Uterus (tissue), 4 donors: ENCODE data around the gene GCSH. TPM values are rescaled to one million over a fixed set of nuclear protein-coding genes. Genes with fewer than 3 reads are reported as not detected.

Experiments
- DNase-seq, 2 donors: peaks; one replicate each; pipeline ENCODE4 v3.0.0-alpha.2; 2019 to 2020
- H3K27ac ChIP-seq, 2 donors: fragments of 200-600 bp; sonication (generic); 1 replicate in 1 of 2; 2 replicates in 1 of 2; pipeline ENCODE4 v1.5.1; 2016 to 2018
- H3K27me3 ChIP-seq, 2 donors: fragments of 200-600 bp; sonication (generic); one replicate each; pipeline ENCODE4 v1.5.1; 2018 to 2019; ENCODE audit warnings: control low read depth in 1 of 2
- H3K36me3 ChIP-seq, 2 donors: fragments of 200-600 bp; sonication (generic); one replicate each; pipeline ENCODE4 v1.5.1; 2019; ENCODE audit warnings: control low read depth in 1 of 2
- H3K4me1 ChIP-seq, 2 donors: fragments of 200-600 bp; sonication (generic); one replicate each; pipeline ENCODE4 v1.5.1; 2018 to 2019; ENCODE audit warnings: control low read depth in 1 of 2
- H3K4me3 ChIP-seq, 2 donors: fragments of 200-600 bp; sonication (generic); 1 replicate in 1 of 2; 2 replicates in 1 of 2; pipeline ENCODE4 v1.5.1; 2018 to 2019; ENCODE audit warnings: mild to moderate bottlenecking in 1 of 2
- H3K9me3 ChIP-seq, 2 donors: fragments of 200-600 bp; sonication (generic); one replicate each; pipeline ENCODE4 v1.5.1; 2019; ENCODE audit warnings: control low read depth in 1 of 2
- CTCF ChIP-seq, 4 experiments: fragments of 200-600 bp in 2 of 4; fragments of 450-650 bp in 2 of 4; sonication (generic) in 2 of 4; IDR thresholded peaks; one replicate each; pipeline ENCODE4 v1.5.1; 2016 to 2019; ENCODE audit warnings: antibody characterized with exemption in 4 of 4, mild to moderate bottlenecking in 2 of 4, moderate library complexity in 1 of 4
- POLR2A ChIP-seq, 2 donors: fragments of 450-650 bp; IDR thresholded peaks; one replicate each; pipeline ENCODE4 v1.6.1; 2016; ENCODE audit warnings: antibody characterized with exemption in 2 of 2, mild to moderate bottlenecking in 1 of 2, moderate library complexity in 1 of 2
- intact Hi-C: fragments of 100-400 bp; cut with DNase I; formaldehyde crosslinking; loops from one replicate; pipeline ENCODE4 v1.15.1; 2023; ENCODE audit warnings: low total_unique reads
- total RNA-seq, 4 donors: library from RNA; depleted of rRNA in 3 of 4; stranded (reverse); fragments of >200 nt in 3 of 4; gene quantifications; one replicate each; pipeline versions ENCODE4 v1.1.0 to v1.2.4, GENCODE V29; 2014 to 2023
- donor health status: DM: yes; HTN: yes; CAD: no.

The GCSH gene
- total RNA-seq, 4 donors from 2014 or later, result 32.1 to 83.8 (median 38.5) TPM

- H3K4me3 ChIP-seq, result no peak overlapping the region
- DNase-seq, result no peak
- no peaks in the 10 kb centered on the region for H3K9me3 ChIP-seq
- H3K27me3 ChIP-seq, result no peaks in the 10 kb centered on the region
- intact Hi-C loops, result no loop called here
- TF ChIP-seq POLR2A (IDR thresholded peaks at IDR 0.05), result no peak
- no peak for TF ChIP-seq CTCF (IDR thresholded peaks at IDR 0.05)
- no peak overlapping the region for H3K27ac ChIP-seq
- no peaks in the 10 kb centered on the region for H3K36me3 ChIP-seq
- H3K4me1 ChIP-seq, result no peaks in the 10 kb centered on the region
These were observed 42.4 kb downstream of the GCSH start for GRCh38 chr16:81053761-81054160.

DNA sequence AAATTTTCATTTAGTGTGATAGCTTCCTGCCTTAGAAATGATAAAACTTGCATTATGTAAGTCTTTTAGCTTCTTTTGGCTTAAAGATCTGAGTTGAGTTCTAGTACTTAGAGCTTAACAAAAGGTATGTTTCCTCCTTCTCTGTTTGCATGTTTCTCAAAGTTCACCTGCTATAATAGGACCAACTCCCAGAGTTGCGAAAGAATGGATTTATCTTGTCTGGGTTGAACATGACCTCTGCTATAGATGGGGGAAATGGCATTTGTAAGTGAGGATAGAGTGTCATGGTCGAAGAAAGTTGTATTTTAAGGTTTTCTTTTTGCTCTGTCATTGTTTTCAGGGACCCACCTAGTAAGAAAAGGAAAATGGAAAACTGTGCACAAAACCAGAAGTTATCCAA lies 53.4 kb downstream of the GCSH start:
- intact Hi-C loops, result no loop called here
- no peak for TF ChIP-seq CTCF (IDR thresholded peaks at IDR 0.05)
- no peak for TF ChIP-seq POLR2A (IDR thresholded peaks at IDR 0.05)
- Histone ChIP-seq H3K4me3 (no peak overlapping the region), H3K4me1 (no peaks in the 10 kb centered on the region), H3K27me3 (no peaks in the 10 kb centered on the region), H3K9me3 (no peaks in the 10 kb centered on the region), H3K27ac (no peak overlapping the region), H3K36me3 (no peaks in the 10 kb centered on the region)
- no peak for DNase-seq

- DNase-seq, result no peak
- intact Hi-C loops, result no loop called here
- no peaks in the 10 kb centered on the region for H3K36me3 ChIP-seq
- no peaks in the 10 kb centered on the region for H3K27me3 ChIP-seq
- no peak overlapping the region for H3K27ac ChIP-seq
- H3K4me1 ChIP-seq, result no peaks in the 10 kb centered on the region
- TF ChIP-seq CTCF (IDR thresholded peaks at IDR 0.05), result no peak
- TF ChIP-seq POLR2A (IDR thresholded peaks at IDR 0.05), result no peak
- no peaks in the 10 kb centered on the region for H3K9me3 ChIP-seq
- H3K4me3 ChIP-seq, result no peak overlapping the region
These were observed 54.5 kb downstream of the GCSH start for GRCh38 chr16:81041696-81042095.

- Histone ChIP-seq H3K4me3 (no peak overlapping the region), H3K9me3 (no peaks in the 10 kb centered on the region), H3K27ac (no peak overlapping the region), H3K4me1 (no peaks in the 10 kb centered on the region), H3K27me3 (no peaks in the 10 kb centered on the region), H3K36me3 (no peaks in the 10 kb centered on the region)
- no peak for DNase-seq
- TF ChIP-seq POLR2A (IDR thresholded peaks at IDR 0.05) (no peak), CTCF (IDR thresholded peaks at IDR 0.05) (no peak)
- intact Hi-C loops, result no loop called here
These were observed 55.4 kb downstream of the GCSH start for GRCh38 chr16:81040842-81041241.

DNA sequence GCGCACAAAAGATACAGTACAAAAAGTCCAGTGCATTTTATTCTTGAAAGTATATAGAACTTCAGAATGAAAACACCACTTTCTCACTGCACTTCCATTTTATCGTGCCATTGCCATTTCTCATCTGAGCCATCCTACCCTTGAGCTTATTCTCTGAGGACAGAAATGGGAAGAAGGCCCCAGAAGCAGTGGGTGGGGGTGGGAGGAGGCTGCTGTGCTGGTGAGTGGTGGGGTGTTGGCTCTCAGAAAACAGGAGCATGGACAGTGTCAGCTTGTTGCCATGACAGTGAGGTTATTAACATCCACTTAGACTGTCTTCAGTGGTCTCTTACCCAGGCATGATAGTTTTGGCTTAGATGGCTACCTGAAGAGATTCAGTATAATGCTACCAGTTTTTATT lies 56.1 kb downstream of the GCSH start:
- no peak overlapping the region for H3K27ac ChIP-seq
- H3K9me3 ChIP-seq, result no peaks in the 10 kb centered on the region
- H3K27me3 ChIP-seq, result no peaks in the 10 kb centered on the region
- H3K36me3 ChIP-seq, result no peaks in the 10 kb centered on the region
- no peak overlapping the region for H3K4me3 ChIP-seq
- H3K4me1 ChIP-seq, result no peaks in the 10 kb centered on the region
- no peak for DNase-seq
- TF ChIP-seq CTCF (IDR thresholded peaks at IDR 0.05), result no peak
- TF ChIP-seq POLR2A (IDR thresholded peaks at IDR 0.05), result no peak
- intact Hi-C loops, result no loop called here
